Panc1 (cell line): ENCODE results near the gene MFGE8. TPM values are rescaled to one million over a fixed set of nuclear protein-coding genes. Genes with fewer than 3 reads are reported as not detected.

Source experiments
- ATAC-seq: fragments of 200-7000 bp; cut with Tn5 transposase; 2 replicates; pipeline ENCODE4 v1.9.1; 2020; ENCODE audit warnings: mild to moderate bottlenecking, moderate library complexity
- BruUV-seq: library from RNA; stranded (reverse); fragments of 400-500 nt; replicated peaks from 2 replicates; lab custom pipeline; 2021; lab: Mats Ljungman, UMichigan
- CTCF ChIA-PET: fragments of 300-600 bp; sonication (Branson Sonifier 250); formaldehyde crosslinking; loops from one replicate; lab custom pipeline; 2022; ENCODE audit warnings: antibody characterized with exemption; lab: Charles Lee
- POLR2A ChIA-PET: fragments of 300-600 bp; sonication (Branson Sonifier 250); formaldehyde crosslinking; loops from one replicate; lab custom pipeline; 2022; ENCODE audit warnings: antibody characterized with exemption; lab: Charles Lee
- DNase-seq: peaks from one replicate; pipeline ENCODE4 v3.0.0-alpha.2; 2010; ENCODE audit warnings: low read depth, low spot score
- H3K27ac ChIP-seq: 2 replicates; pipeline ENCODE4 v1.5.1; 2011; ENCODE audit warnings: mild to moderate bottlenecking, low read length, inconsistent platforms
- H3K27me3 ChIP-seq: fragments of 200-500 bp; sonication (Bioruptor generic); 2 replicates; pipeline ENCODE4 v1.6.0; 2014; ENCODE audit warnings: low read length, inconsistent platforms; ENCODE audit not compliant: control insufficient read depth, insufficient read depth
- H3K36me3 ChIP-seq: fragments of 200-500 bp; sonication (Bioruptor generic); 2 replicates; pipeline ENCODE4 v1.5.1; 2014; ENCODE audit warnings: inconsistent platforms, mild to moderate bottlenecking, low read length, moderate library complexity; ENCODE audit not compliant: control insufficient read depth, insufficient read depth
- H3K4me1 ChIP-seq: 2 replicates; pipeline ENCODE4 v1.5.1; 2011; ENCODE audit warnings: inconsistent platforms, mild to moderate bottlenecking, low read length, moderate library complexity; ENCODE audit not compliant: control insufficient read depth, insufficient read depth
- H3K4me3 ChIP-seq, 2 experiments: 2 replicates each; pipeline ENCODE4 v1.5.1; 2011 to 2012; ENCODE audit warnings: low read depth in 2 of 2, low read length in 2 of 2, mild to moderate bottlenecking in 2 of 2, inconsistent platforms in 1 of 2, moderate library complexity in 1 of 2
- H3K9me3 ChIP-seq: fragments of 200-500 bp; sonication (Bioruptor generic); 2 replicates; pipeline ENCODE4 v1.5.1; 2014; ENCODE audit warnings: low read depth, mild to moderate bottlenecking, inconsistent platforms, low read length, moderate library complexity; ENCODE audit not compliant: control insufficient read depth, insufficient read depth
- CTCF ChIP-seq: fragments of 450-650 bp; IDR thresholded peaks from 2 replicates; pipeline ENCODE4 v1.5.1; 2017; ENCODE audit warnings: mild to moderate bottlenecking
- POLR2AphosphoS5 ChIP-seq: IDR thresholded peaks from 2 replicates; pipeline ENCODE4 v1.6.1; 2012; ENCODE audit warnings: mild to moderate bottlenecking, low read depth, low read length, moderate library complexity
- REST ChIP-seq, 2 experiments: IDR thresholded peaks; 2 replicates each; pipeline ENCODE4 v1.6.1; 2011 to 2012; ENCODE audit warnings: low read depth in 2 of 2, control low read depth in 1 of 2, low read length in 1 of 2, mild to moderate bottlenecking in 1 of 2, moderate library complexity in 1 of 2; ENCODE audit not compliant: insufficient read depth in 1 of 2
- SIN3A ChIP-seq: IDR thresholded peaks from 2 replicates; pipeline ENCODE4 v1.6.1; 2012; ENCODE audit warnings: low read depth, mild to moderate bottlenecking, low read length, moderate library complexity, borderline replicate concordance; ENCODE audit not compliant: insufficient read depth
- TCF7L2 ChIP-seq: IDR thresholded peaks from 2 replicates; pipeline ENCODE4 v1.6.1; 2011; ENCODE audit warnings: mild to moderate bottlenecking, low read depth, low read length, inconsistent platforms
- in situ Hi-C: cut with HindIII; loops from 2 replicates; pipeline ENCODE4 v1.10.0; 2016; ENCODE audit warnings: low sequenced_read_pairs, low pct_unique_long_range_greater_than_20kb
- intact Hi-C: fragments of 100-400 bp; cut with micrococcal nuclease; formaldehyde crosslinking; loops from one replicate; pipeline ENCODE4 v1.10.0; 2022; ENCODE audit not compliant: unreplicated experiment
- total RNA-seq: library from RNA; stranded (reverse); gene quantifications from one replicate; pipeline ENCODE4 v1.2.1, GENCODE V29; 2021; ENCODE audit not compliant: unreplicated experiment

MFGE8 gene
- total RNA-seq, 1 experiment from 2014 or later, result 1,799 TPM

GRCh38 chr15:88881775-88882174, 31.4 kb downstream of the MFGE8 start:
- intact Hi-C loops, result no loop called here
- ChIA-PET CTCF (no interaction called here), POLR2A (no interaction called here)

GRCh38 chr15:88880944-88881740, 32.0 kb downstream of the MFGE8 start:
- in situ Hi-C loops, result no loop called here
- intact Hi-C loops, result no loop called here
- CTCF ChIA-PET, result interaction anchor here (0.6 kb wide), 1 partner anchor 134 kb away, joined by 8 read pairs; no protein-coding TSS in a partner anchor
- TF ChIP-seq REST (IDR thresholded peaks at IDR 0.05; ENCODE audit: insufficient read depth in 1 of 2, low read depth in 2 of 2, low read length in 1 of 2) (no peak), TCF7L2 (no peak), SIN3A (no peak), POLR2AphosphoS5 (no peak)

More at GRCh38 chr15:88881775-88882174, 31.4 kb downstream of the MFGE8 start:
- Histone ChIP-seq H3K27me3 (no peaks in the 10 kb centered on the region), H3K4me3 (no peak overlapping the region), H3K27ac (no peak overlapping the region), H3K36me3 (peaks cover 4% of the 10 kb centered on the region), H3K4me1 (no peaks in the 10 kb centered on the region), H3K9me3 (no peaks in the 10 kb centered on the region)
- no peak for ATAC-seq
- no peak for DNase-seq
- BruUV-seq, result no TSS peak
- in situ Hi-C loops, result no loop called here
- TF ChIP-seq TCF7L2, result no peak
- TF ChIP-seq CTCF, result no peak
- no peak for TF ChIP-seq SIN3A
- no peak for TF ChIP-seq POLR2AphosphoS5
- TF ChIP-seq REST (IDR thresholded peaks at IDR 0.05; ENCODE audit: insufficient read depth in 1 of 2, low read depth in 2 of 2, low read length in 1 of 2), result no peak

More at GRCh38 chr15:88880944-88881740, 32.0 kb downstream of the MFGE8 start:
- ATAC-seq (no peak), DNase-seq (no peak)
- no peak overlapping the region for H3K27ac ChIP-seq
- POLR2A ChIA-PET, result interaction anchor here (0.6 kb wide), 1 partner anchor 156 kb away, joined by 5 read pairs; no protein-coding TSS in a partner anchor
- H3K9me3 ChIP-seq, result no peaks in the 10 kb centered on the region
- H3K4me1 ChIP-seq, result no peaks in the 10 kb centered on the region
- no peaks in the 10 kb centered on the region for H3K27me3 ChIP-seq
- peaks cover 4% of the 10 kb centered on the region for H3K36me3 ChIP-seq
- BruUV-seq, result TSS peak; percentile 57
- no peak overlapping the region for H3K4me3 ChIP-seq
